A549 treated with RU486 at 1 μM for 4 hours (cell line): Measurements from ENCODE around the gene ZMYND8. TPM values are rescaled to one million over a fixed set of nuclear protein-coding genes. Genes with fewer than 3 reads are reported as not detected.

Experiments used
- total RNA-seq: library from RNA; stranded (reverse); fragments of 200-300 nt; extraction: Qiagen RNA extraction; gene quantifications from 5 replicates; pipeline ENCODE4 v1.2.3, GENCODE V29; 2022; ENCODE audit warnings: low read depth

Gene ZMYND8
- total RNA-seq = 9.5 to 11.7 TPM (median 11.4 TPM) in 5 replicates

DNA sequence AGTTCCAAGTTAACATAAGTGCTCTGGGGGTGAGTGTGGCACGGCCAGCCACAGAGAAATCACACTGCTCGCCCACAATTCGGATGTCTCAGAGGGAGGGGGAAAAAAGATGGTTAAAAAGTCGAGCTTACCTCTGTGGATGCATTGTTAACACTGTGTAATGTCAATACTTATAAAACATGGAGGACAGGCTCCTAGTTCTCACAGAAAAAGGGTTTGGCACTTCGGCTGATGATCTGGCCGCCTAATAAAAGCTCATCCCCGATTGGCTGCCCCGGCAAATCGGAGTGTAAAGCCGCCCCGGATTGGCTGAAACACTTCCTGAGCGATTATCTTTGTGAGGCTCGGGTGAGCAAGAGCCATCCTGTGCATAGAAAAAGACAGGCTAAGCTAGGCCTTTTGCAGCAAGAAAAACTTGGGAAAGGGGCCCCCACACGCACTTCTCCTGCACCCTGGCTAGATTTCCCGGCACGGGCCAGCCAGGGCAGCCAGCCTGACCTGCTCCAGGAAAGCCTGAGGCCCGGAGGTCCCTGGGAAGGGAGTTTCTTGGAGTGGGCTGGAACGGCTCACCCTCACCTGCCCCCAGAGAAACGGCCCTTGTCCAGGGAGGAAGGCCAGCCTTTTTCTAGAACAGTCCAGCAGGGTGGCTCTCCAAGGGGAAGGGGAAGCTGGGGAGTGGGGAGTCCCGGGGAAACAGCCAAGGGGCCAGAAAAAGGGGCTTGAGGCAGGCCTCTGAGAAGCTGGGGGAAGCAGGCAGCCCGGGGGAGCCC, at the start of gene ZMYND8:
ZMYND8 (minus strand) TSS at position 174 of the 770 bp plus-strand sequence; CDS start at position 145, 29 bp downstream.

Other genes with a start within 250 kb of the ZMYND8 start
- gene NCOA3, start 145.2 kb upstream of the ZMYND8 start, total RNA-seq = 28.2 to 43.1 TPM (median 40.7 TPM) in 5 replicates